Stimulated activated CD4-positive, alpha-beta T cell treated with anti-CD3 and anti-CD28 coated beads, Interleukin-15, amount 100 ng/mL, for 1 hour (primary cell): Measurements from ENCODE around the gene ACAP2.
"Not testable (repeated sequence)": the region's sequence is repeated elsewhere in the genome, so short reads cannot be mapped to it uniquely, and the experiment has no call there.

Source experiments
- DNase-seq, 2 donors: peaks; one replicate each; pipeline ENCODE4 v3.0.0-alpha.2; 2020; ENCODE audit warnings: low read depth in 1 of 2, low spot score in 1 of 2

The ACAP2 gene

GRCh38 chr3:195442573-195443390 lies at the start of gene ACAP2:
ACAP2 (minus strand) TSS chr3:195443020; CDS start chr3:195442847, 173 bp downstream.
- DNase-seq, result peak; percentile 98

DNA sequence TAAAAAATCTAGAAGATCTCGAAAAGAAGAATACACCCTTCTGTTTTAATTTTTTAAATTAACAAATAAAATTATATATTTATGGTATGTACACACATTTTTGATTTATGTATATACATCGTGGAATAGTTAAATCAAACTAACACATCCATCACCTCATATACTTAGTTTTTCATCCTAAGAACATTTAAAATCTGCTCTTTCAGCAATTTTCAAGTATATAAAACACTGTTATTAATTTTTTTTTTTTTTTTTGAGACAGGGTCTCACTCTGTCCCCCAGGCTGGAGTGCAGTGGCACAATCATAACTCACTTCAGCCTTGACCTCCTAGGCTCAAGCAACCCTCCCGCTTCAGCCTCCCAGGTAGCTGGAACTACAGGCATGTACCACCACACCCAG lies 32.8 kb upstream of the ACAP2 start:
- DNase-seq, result no peak

GRCh38 chr3:195475116-195475515 lies 32.3 kb upstream of the ACAP2 start:
- not testable (repeated sequence) for DNase-seq

GRCh38 chr3:195468841-195469240 lies 26.0 kb upstream of the ACAP2 start:
- no peak for DNase-seq

- no peak for DNase-seq
Measured at GRCh38 chr3:195468391-195468776, 25.6 kb upstream of the ACAP2 start.

- DNase-seq, result no peak
Measured at GRCh38 chr3:195467641-195468390, 25.0 kb upstream of the ACAP2 start.

- DNase-seq, result no peak
Measured at GRCh38 chr3:195466251-195466650, 23.4 kb upstream of the ACAP2 start.

GRCh38 chr3:195462922-195463321 lies 20.1 kb upstream of the ACAP2 start:
- DNase-seq, result not testable (repeated sequence)

DNA sequence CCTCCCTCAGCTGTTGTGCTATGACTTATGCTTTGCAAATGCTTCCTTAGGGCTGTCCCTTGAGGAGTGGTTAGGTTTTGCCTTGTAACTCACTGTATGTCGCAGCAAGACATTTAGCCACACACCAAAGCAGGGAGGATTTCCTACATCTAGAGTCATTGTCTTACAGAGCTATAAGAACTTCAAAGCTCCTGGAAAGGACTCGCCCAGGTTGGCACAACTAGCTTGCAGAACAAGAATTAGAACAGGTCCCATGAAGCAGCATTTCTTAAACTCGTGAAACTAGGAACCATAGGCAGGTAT lies 19.4 kb upstream of the ACAP2 start:
- no peak for DNase-seq

GRCh38 chr3:195461594-195462307 lies 18.9 kb upstream of the ACAP2 start:
- DNase-seq, result no peak

DNA sequence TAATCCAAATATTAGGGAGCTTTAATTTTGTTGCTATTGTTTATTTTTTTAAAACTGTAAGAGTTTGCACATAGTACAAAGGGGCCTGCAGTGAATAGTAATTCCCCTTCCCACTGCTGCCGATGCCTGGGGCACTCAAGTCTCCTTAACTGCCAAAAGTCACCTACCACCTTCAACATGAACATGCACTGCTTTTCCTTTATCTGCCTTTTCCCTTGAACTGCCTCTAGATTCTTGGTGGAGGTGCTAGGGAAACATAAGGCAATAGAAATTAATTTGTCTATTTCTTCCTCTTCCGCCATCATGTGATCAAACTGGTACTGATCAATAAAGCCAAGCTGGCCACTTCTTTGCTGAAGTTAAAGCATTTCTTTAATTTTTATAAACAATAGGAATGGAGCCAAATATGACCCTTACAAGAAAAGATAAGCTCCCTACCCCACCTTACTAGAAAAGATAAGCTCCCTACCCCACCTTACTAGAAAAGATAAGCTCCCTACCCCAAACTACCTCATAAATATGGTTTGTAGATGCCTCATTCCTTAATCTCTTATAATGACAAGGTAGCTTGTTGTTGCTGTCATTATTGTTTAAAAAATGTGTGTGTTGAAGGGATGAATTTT lies 17.4 kb upstream of the ACAP2 start:
- DNase-seq, result no peak

GRCh38 chr3:195458316-195458717 lies 15.5 kb upstream of the ACAP2 start:
- DNase-seq, result no peak

- DNase-seq, result no peak
Measured at GRCh38 chr3:195455789-195456188, 13.0 kb upstream of the ACAP2 start.

DNA sequence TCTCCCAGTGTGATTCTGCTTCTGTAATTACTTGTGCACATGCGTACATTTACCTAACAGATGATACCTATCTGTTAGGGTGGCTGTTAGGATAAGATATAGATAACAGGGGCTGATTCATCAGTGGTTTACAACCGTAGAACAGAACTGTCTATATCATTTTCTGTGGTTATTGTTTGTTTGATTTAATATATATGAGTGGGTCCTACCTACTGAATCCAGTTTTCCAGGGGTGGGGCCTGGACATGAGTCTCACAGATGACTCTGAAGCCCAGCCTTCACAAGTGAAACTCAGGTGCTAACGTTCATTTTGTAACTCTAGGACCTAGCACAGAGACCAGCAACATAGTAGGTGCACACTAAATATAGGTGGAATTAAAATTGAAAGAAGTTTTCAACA lies 10.4 kb upstream of the ACAP2 start:
- no peak for DNase-seq

- DNase-seq, result no peak
Measured at GRCh38 chr3:195451373-195452015, 8.7 kb upstream of the ACAP2 start.

- DNase-seq, result no peak
Measured at GRCh38 chr3:195450731-195451229, 8.0 kb upstream of the ACAP2 start.

GRCh38 chr3:195448205-195448875 lies 5.5 kb upstream of the ACAP2 start:
- DNase-seq, result no peak

DNA sequence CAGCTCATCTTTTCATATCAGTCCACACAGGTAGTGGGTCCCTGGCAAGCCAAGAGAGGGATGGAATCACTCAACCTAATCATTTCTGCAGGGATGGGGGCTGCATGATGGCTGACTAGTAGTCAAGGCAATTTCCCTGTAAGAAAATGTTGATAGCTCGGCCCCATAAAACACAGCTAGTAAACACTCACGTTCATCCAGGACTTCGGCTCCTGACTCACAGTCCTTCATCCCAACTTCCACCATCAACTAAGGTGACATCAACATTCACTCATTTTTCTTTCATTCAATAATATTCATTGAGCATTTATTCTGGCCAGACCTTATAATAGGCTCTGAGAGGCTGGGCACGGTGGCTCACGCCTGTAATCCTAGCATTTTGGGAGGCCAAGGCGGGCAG lies 4.4 kb upstream of the ACAP2 start:
- DNase-seq, result no peak

GRCh38 chr3:195446359-195446758 lies 3.5 kb upstream of the ACAP2 start:
- no peak for DNase-seq

DNA sequence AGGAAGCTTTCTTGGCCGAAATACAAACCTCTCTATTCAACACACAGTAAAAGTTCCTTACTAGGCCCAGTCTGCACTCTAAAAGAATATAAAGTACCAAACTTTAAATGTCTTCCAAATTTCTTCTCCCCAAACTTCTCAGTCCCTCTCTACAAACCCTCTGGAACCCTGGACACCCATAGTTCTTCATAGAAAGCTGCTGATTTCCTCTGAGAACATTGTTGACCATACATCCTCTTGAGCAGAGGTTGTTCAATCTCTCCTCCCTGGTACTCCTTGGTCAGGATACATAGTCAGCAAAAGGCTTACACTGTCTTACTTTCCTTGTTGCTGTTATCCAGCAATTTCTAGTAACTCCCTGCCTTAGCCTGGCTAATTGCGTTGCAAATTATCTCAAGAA lies 3.1 kb upstream of the ACAP2 start:
- no peak for DNase-seq
